HepG2 (cell line): ENCODE data around the gene RASIP1. TPM values are rescaled to one million over a fixed set of nuclear protein-coding genes. Genes with fewer than 3 reads are reported as not detected.

Source experiments
- ATAC-seq: fragments of 200-7000 bp; cut with Tn5 transposase; 3 replicates; pipeline ENCODE4 v1.9.1; 2020; ENCODE audit warnings: mild to moderate bottlenecking, moderate library complexity
- BruUV-seq: library from RNA; stranded (reverse); fragments of 400-500 nt; replicated peaks from 2 replicates; lab custom pipeline; 2021; lab: Mats Ljungman, UMichigan
- CTCF ChIA-PET: fragments of 300-600 bp; formaldehyde crosslinking; extraction: SDS; loops from one replicate; lab custom pipeline; 2021; ENCODE audit warnings: low total read pairs, inconsistent platforms, low intra/inter-chr PET ratio; lab: Yijun Ruan, JAX
- POLR2A ChIA-PET: fragments of 350-600 bp; sonication (Branson Sonifier 250); formaldehyde crosslinking; loops from one replicate; lab custom pipeline; 2020; ENCODE audit warnings: antibody characterized with exemption, inconsistent platforms; lab: Yijun Ruan, JAX
- DNase-seq: peaks from one replicate; pipeline ENCODE4 v3.0.0-alpha.2; 2015; ENCODE audit warnings: low spot score
- FAIRE-seq: peaks from 3 replicates; lab custom pipeline; 2011; peaks lifted over from hg19 to GRCh38; lab: Jason Lieb, UNC
- H2AFZ ChIP-seq: one replicate; pipeline ENCODE4 v1.6.1; 2011; ENCODE audit warnings: low read length, inconsistent platforms
- H3K27ac ChIP-seq: fragments of 300-600 bp; 3 replicates; pipeline ENCODE4 v1.8.0; 2011; ENCODE audit warnings: mixed run types, mild to moderate bottlenecking, mixed read lengths, low read length, inconsistent platforms; ENCODE audit not compliant: insufficient read depth; ENCODE audit errors: extremely low read length
- H3K27me3 ChIP-seq, 2 experiments: fragments of 200-600 bp in 1 of 2; 2 replicates in 1 of 2; 3 replicates in 1 of 2; pipeline versions ENCODE4 v1.6.0 to v1.8.0; 2011; ENCODE audit warnings: low read length in 2 of 2, mild to moderate bottlenecking in 2 of 2, moderate library complexity in 2 of 2, inconsistent platforms in 1 of 2; ENCODE audit not compliant: insufficient read depth in 2 of 2, control insufficient read depth in 1 of 2
- H3K36me3 ChIP-seq, 2 experiments: fragments of 200-600 bp in 1 of 2; replicated peaks in 1 of 2; 2 replicates in 1 of 2; 3 replicates in 1 of 2; pipeline versions ENCODE4 v1.5.1 to v1.8.0; 2011; ENCODE audit warnings: low read length in 2 of 2, inconsistent platforms in 1 of 2; ENCODE audit not compliant: insufficient read depth in 2 of 2, control insufficient read depth in 1 of 2
- H3K4me1 ChIP-seq: 2 replicates; pipeline ENCODE4 v1.5.1; 2012; ENCODE audit warnings: low read length, inconsistent platforms; ENCODE audit not compliant: insufficient read depth
- H3K4me2 ChIP-seq: 2 replicates; pipeline ENCODE4 v1.6.0; 2011; ENCODE audit warnings: low read depth, low read length, inconsistent platforms
- H3K4me3 ChIP-seq, 3 experiments: fragments of 200-600 bp in 1 of 3; sonication (generic), shearing (Covaris generic) in 1 of 3; replicated peaks in 1 of 3; 2 replicates each; pipeline ENCODE4 v1.5.1; 2011 to 2016; ENCODE audit warnings: low read length in 3 of 3, inconsistent platforms in 2 of 3, low read depth in 2 of 3, mild to moderate bottlenecking in 2 of 3, control low read depth in 1 of 3, mixed read lengths in 1 of 3; ENCODE audit not compliant: insufficient read depth in 1 of 3
- H3K79me2 ChIP-seq: one replicate; pipeline ENCODE4 v1.6.1; 2011; ENCODE audit warnings: low read length, inconsistent platforms; ENCODE audit not compliant: insufficient read depth
- H3K9ac ChIP-seq: 2 replicates; pipeline ENCODE4 v1.6.0; 2011; ENCODE audit warnings: mild to moderate bottlenecking, low read depth, low read length, inconsistent platforms; ENCODE audit not compliant: insufficient read depth
- H3K9me3 ChIP-seq: 2 replicates; pipeline ENCODE4 v1.5.1; 2012; ENCODE audit warnings: mild to moderate bottlenecking, low read length
- H4K20me1 ChIP-seq: 2 replicates; pipeline ENCODE4 v1.6.0; 2011; ENCODE audit warnings: inconsistent platforms, mild to moderate bottlenecking, low read length, moderate library complexity; ENCODE audit not compliant: insufficient read depth
- CREM ChIP-seq, 2 experiments: sonication (generic) in 1 of 2; formaldehyde crosslinking in 1 of 2; IDR thresholded peaks; 2 replicates each; pipeline versions ENCODE4 v1.4.0 to v1.6.1; 2016 to 2020; ENCODE audit warnings: antibody characterized with exemption in 1 of 2, mild to moderate bottlenecking in 1 of 2, missing genetic modification reagents in 1 of 2
- IRF9 ChIP-seq: sonication (generic); formaldehyde crosslinking; IDR thresholded peaks from 2 replicates; pipeline ENCODE4 v1.8.0; 2022; ENCODE audit warnings: missing genetic modification reagents, mild to moderate bottlenecking, borderline replicate concordance
- ISL2 ChIP-seq: sonication (generic); formaldehyde crosslinking; IDR thresholded peaks from 2 replicates; pipeline ENCODE4 v1.5.0; 2020; ENCODE audit warnings: missing genetic modification reagents
- MLXIP ChIP-seq: sonication (generic); formaldehyde crosslinking; IDR thresholded peaks from 2 replicates; pipeline ENCODE4 v1.9.0; 2021; ENCODE audit warnings: missing genetic modification reagents, borderline replicate concordance
- MTA3 ChIP-seq: sonication (generic); formaldehyde crosslinking; IDR thresholded peaks from 2 replicates; pipeline ENCODE4 v1.4.0; 2020; ENCODE audit warnings: missing genetic modification reagents
- PCBP2 ChIP-seq: fragments of 200-400 bp; formaldehyde crosslinking; optimal IDR thresholded peaks from 2 replicates; pipeline ENCODE3; 2018; ENCODE audit warnings: low read length, low read depth; ENCODE audit not compliant: poor library complexity, severe bottlenecking
- POGZ ChIP-seq: sonication (generic); formaldehyde crosslinking; IDR thresholded peaks from 2 replicates; pipeline ENCODE4 v1.4.0; 2020; ENCODE audit warnings: mild to moderate bottlenecking, missing genetic modification reagents
- RFXANK ChIP-seq: IDR thresholded peaks from 2 replicates; pipeline ENCODE4 v1.6.1; 2016
- RNF2 ChIP-seq: fragments of 450-650 bp; conservative IDR thresholded peaks from 2 replicates; pipeline ENCODE4 v1.6.1; 2016; ENCODE audit warnings: low read depth
- SALL2 ChIP-seq: sonication (generic); formaldehyde crosslinking; IDR thresholded peaks from 2 replicates; pipeline ENCODE4 v1.8.1; 2023; ENCODE audit warnings: mild to moderate bottlenecking, missing genetic modification reagents, inconsistent platforms
- SMAD9 ChIP-seq: sonication (generic); formaldehyde crosslinking; IDR thresholded peaks from 2 replicates; pipeline ENCODE4 v1.5.1; 2020; ENCODE audit warnings: mild to moderate bottlenecking, missing genetic modification reagents
- SP2 ChIP-seq: sonication (generic); formaldehyde crosslinking; IDR thresholded peaks from 2 replicates; pipeline ENCODE4 v1.5.1; 2020; ENCODE audit warnings: mild to moderate bottlenecking, missing genetic modification reagents
- TBX3 ChIP-seq: fragments of 450-650 bp; IDR thresholded peaks from 2 replicates; pipeline ENCODE4 v1.6.1; 2017; ENCODE audit warnings: antibody characterized with exemption, mild to moderate bottlenecking, inconsistent platforms, borderline replicate concordance
- ZNF33A ChIP-seq: sonication (generic); formaldehyde crosslinking; IDR thresholded peaks from 2 replicates; pipeline ENCODE4 v1.5.1; 2020; ENCODE audit warnings: missing genetic modification reagents, mild to moderate bottlenecking, moderate library complexity, borderline replicate concordance
- ZNF350 ChIP-seq: sonication (generic); formaldehyde crosslinking; IDR thresholded peaks from 2 replicates; pipeline ENCODE4 v1.4.0; 2020; ENCODE audit warnings: mild to moderate bottlenecking, low read depth, missing genetic modification reagents, borderline replicate concordance
- ZNF629 ChIP-seq: sonication (generic); formaldehyde crosslinking; conservative IDR thresholded peaks from 2 replicates; pipeline ENCODE4 v1.5.0; 2020; ENCODE audit warnings: missing genetic modification reagents
- WGBS: methylation state at CpG from one replicate; pipeline ENCODE4 v1.1.6; 2017; ENCODE audit warnings: low lambda C conversion rate; 5-methylcytosine and 5-hydroxymethylcytosine counted together
- in situ Hi-C: cut with HindIII; loops from 2 replicates; pipeline ENCODE4 v1.10.0; 2017; ENCODE audit warnings: low pct_unique_long_range_greater_than_20kb; ENCODE audit not compliant: extremely low pct_ligation_motif_present
- intact Hi-C: fragments of 100-400 bp; cut with micrococcal nuclease; formaldehyde crosslinking; loops from one replicate; pipeline ENCODE4 v1.10.0; 2022; ENCODE audit not compliant: unreplicated experiment
- polyA plus RNA-seq, 8 experiments: library from polyadenylated mRNA; depleted of rRNA in 3 of 8; stranded (reverse) in 7 of 8; unstranded in 1 of 8; fragments of >200 nt; fragmentation: Illumina TruSeq in 4 of 8; extraction: Trizol in 4 of 8; gene quantifications; 2 replicates each; pipeline versions ENCODE4 v1.2.1 to v1.2.3, GENCODE V29; 2011 to 2016; ENCODE audit warnings: low read depth in 4 of 8, missing spikeins in 1 of 8, mixed read lengths in 1 of 8; ENCODE audit not compliant: insufficient read depth in 1 of 8
- total RNA-seq, 5 experiments: library from RNA; depleted of rRNA; stranded (reverse); fragments of >200 nt; fragmentation: Illumina TruSeq; extraction: Trizol; gene quantifications; 2 replicates each; pipeline ENCODE4 v1.2.3, GENCODE V29; 2016; ENCODE audit warnings: low read depth in 1 of 5

RASIP1 gene
- total and polyA plus RNA-seq, 2 of the 13 experiments (the other 11 are each of a cell fraction or from before 2014, with no cell fraction given) = 0.44 to 0.58 TPM

GRCh38 chr19:48777720-48778119 lies 37.3 kb upstream of the RASIP1 start:
- FAIRE-seq = no peak
- Histone ChIP-seq H3K27ac (no peak overlapping the region), H4K20me1 (no peaks in the 10 kb centered on the region)
- TF ChIP-seq ZNF629 (CRISPR knock-in tag) (no peak), CREM (IDR thresholded peaks at IDR 0.05) (no peak), CREM (CRISPR knock-in tag; IDR thresholded peaks at IDR 0.05) (no peak), PCBP2 (no peak), SALL2 (no peak), ISL2 (CRISPR knock-in tag) (no peak), POGZ (no peak), IRF9 (CRISPR knock-in tag) (no peak), ZNF33A (CRISPR knock-in tag) (no peak), SMAD9 (CRISPR knock-in tag) (no peak), RNF2 (no peak), TBX3 (no peak), MTA3 (CRISPR knock-in tag) (no peak), MLXIP (CRISPR knock-in tag) (no peak), RFXANK (CRISPR knock-in tag) (no peak), SP2 (CRISPR knock-in tag) (no peak), ZNF350 (CRISPR knock-in tag) (no peak)
- TF ChIP-seq, all 625 proteins: peak for 0
- Histone ChIP-seq H3K9me3 (no peaks in the 10 kb centered on the region), H3K27me3 (no peaks in the 10 kb centered on the region; a peak in 1 of 5 replicates), H3K4me2 (no peak overlapping the region), H3K4me3 (no peak overlapping the region), H2AFZ (no peak overlapping the region), H3K9ac (no peak overlapping the region), H3K36me3 (no peaks in the 10 kb centered on the region), H3K79me2 (no peaks in the 10 kb centered on the region), H3K4me1 (peaks cover 61% of the 10 kb centered on the region)
- ATAC-seq (no peak), DNase-seq (no peak)
- in situ Hi-C loops (no loop called here), intact Hi-C loops (no loop called here)
- no TSS peak for BruUV-seq
- CTCF ChIA-PET = no interaction called here
- 93% methylated on average over 3 of the region's 12 CpGs for WGBS
- POLR2A ChIA-PET = no interaction called here
